H9 (cell line): Measurements from ENCODE around the gene LTBP2. TPM values are rescaled to one million over a fixed set of nuclear protein-coding genes. Genes with fewer than 3 reads are reported as not detected.

Experiments used
- DNase-seq: peaks from one replicate; pipeline ENCODE4 v3.0.0-alpha.2; 2017
- H2AFZ ChIP-seq: one replicate; pipeline ENCODE4 v1.6.1; 2013; ENCODE audit warnings: mild to moderate bottlenecking, low read length, control low read depth, moderate library complexity
- H2AK5ac ChIP-seq: 2 replicates; pipeline ENCODE4 v1.6.1; 2013; ENCODE audit warnings: low read length, control low read depth, mixed read lengths; ENCODE audit not compliant: insufficient read length
- H2BK120ac ChIP-seq: one replicate; pipeline ENCODE4 v1.6.1; 2013; ENCODE audit warnings: low read depth, mild to moderate bottlenecking, low read length, control low read depth, inconsistent platforms; ENCODE audit not compliant: poor library complexity, severe bottlenecking
- H2BK12ac ChIP-seq: 2 replicates; pipeline ENCODE4 v1.6.1; 2013; ENCODE audit warnings: low read length, control low read depth, mixed read lengths, low read depth; ENCODE audit not compliant: insufficient read length
- H2BK15ac ChIP-seq: 2 replicates; pipeline ENCODE4 v1.6.1; 2013; ENCODE audit warnings: low read depth, low read length, control low read depth
- H2BK20ac ChIP-seq: one replicate; pipeline ENCODE4 v1.6.1; 2013; ENCODE audit warnings: low read depth, mild to moderate bottlenecking, low read length, control low read depth, inconsistent platforms; ENCODE audit not compliant: poor library complexity, severe bottlenecking
- H2BK5ac ChIP-seq: 2 replicates; pipeline ENCODE4 v1.6.1; 2013; ENCODE audit warnings: low read length, control low read depth, mixed read lengths; ENCODE audit not compliant: insufficient read length
- H3K14ac ChIP-seq: 2 replicates; pipeline ENCODE4 v1.6.1; 2013; ENCODE audit warnings: low read length, control low read depth; ENCODE audit not compliant: insufficient read depth
- H3K18ac ChIP-seq: 2 replicates; pipeline ENCODE4 v1.6.1; 2013; ENCODE audit warnings: low read depth, mild to moderate bottlenecking, mixed read lengths, low read length, control low read depth; ENCODE audit not compliant: insufficient read length
- H3K23ac ChIP-seq: 2 replicates; pipeline ENCODE4 v1.6.1; 2013; ENCODE audit warnings: low read length, control low read depth, mixed read lengths, low read depth; ENCODE audit not compliant: insufficient read length
- H3K23me2 ChIP-seq: 2 replicates; pipeline ENCODE4 v1.6.1; 2013; ENCODE audit warnings: low read depth, mild to moderate bottlenecking, mixed read lengths, low read length, control low read depth; ENCODE audit not compliant: insufficient read length, poor library complexity, severe bottlenecking
- H3K27ac ChIP-seq: 2 replicates; pipeline ENCODE4 v1.5.1; 2013; ENCODE audit warnings: low read length, control low read depth, mixed read lengths, low read depth; ENCODE audit not compliant: insufficient read length
- H3K27me3 ChIP-seq: 2 replicates; pipeline ENCODE4 v1.6.1; 2013; ENCODE audit warnings: low read length, control low read depth, inconsistent platforms; ENCODE audit not compliant: insufficient read depth
- H3K4ac ChIP-seq: 2 replicates; pipeline ENCODE4 v1.6.1; 2013; ENCODE audit warnings: low read depth, mild to moderate bottlenecking, control low read depth, inconsistent platforms, low read length, moderate library complexity
- H3K4me1 ChIP-seq: 2 replicates; pipeline ENCODE4 v1.6.1; 2013; ENCODE audit warnings: low read length, control low read depth, inconsistent platforms; ENCODE audit not compliant: insufficient read depth
- H3K4me2 ChIP-seq: 2 replicates; pipeline ENCODE4 v1.6.1; 2013; ENCODE audit warnings: low read length, control low read depth, mixed read lengths; ENCODE audit not compliant: insufficient read length, insufficient read depth
- H3K56ac ChIP-seq: 2 replicates; pipeline ENCODE4 v1.6.1; 2013; ENCODE audit warnings: low read depth, mild to moderate bottlenecking, mixed read lengths, low read length, control low read depth; ENCODE audit not compliant: insufficient read length
- H3K79me1 ChIP-seq: 2 replicates; pipeline ENCODE4 v1.6.1; 2013; ENCODE audit warnings: low read depth, mild to moderate bottlenecking, moderate library complexity, low read length, control low read depth, inconsistent platforms; ENCODE audit not compliant: insufficient read depth, poor library complexity, severe bottlenecking
- H3K79me2 ChIP-seq: 2 replicates; pipeline ENCODE4 v1.6.1; 2013; ENCODE audit warnings: low read length, control low read depth, inconsistent platforms; ENCODE audit not compliant: insufficient read depth
- H3K9ac ChIP-seq: 2 replicates; pipeline ENCODE4 v1.6.1; 2013; ENCODE audit warnings: low read length, control low read depth, mixed read lengths; ENCODE audit not compliant: insufficient read length; ENCODE audit errors: extremely low read depth
- H3K9me3 ChIP-seq: one replicate; pipeline ENCODE4 v1.6.1; 2013; ENCODE audit warnings: low read depth, low read length, inconsistent platforms; ENCODE audit not compliant: control insufficient read depth
- H3T11ph ChIP-seq: one replicate; pipeline ENCODE4 v1.6.1; 2013; ENCODE audit warnings: mild to moderate bottlenecking, low read length, control low read depth, inconsistent platforms
- H4K20me1 ChIP-seq: one replicate; pipeline ENCODE4 v1.6.1; 2013; ENCODE audit not compliant: control insufficient read depth, insufficient read length, insufficient read depth
- H4K5ac ChIP-seq: 2 replicates; pipeline ENCODE4 v1.6.1; 2013; ENCODE audit warnings: low read depth, mild to moderate bottlenecking, mixed read lengths, low read length, control low read depth; ENCODE audit not compliant: insufficient read length
- H4K8ac ChIP-seq: replicated peaks from 2 replicates; pipeline ENCODE4 v1.6.1; 2013; ENCODE audit warnings: low read length, control low read depth, mixed read lengths, low read depth; ENCODE audit not compliant: insufficient read length
- H4K91ac ChIP-seq: 2 replicates; pipeline ENCODE4 v1.6.1; 2013; ENCODE audit warnings: low read depth, mild to moderate bottlenecking, moderate library complexity, mixed read lengths, low read length, control low read depth; ENCODE audit not compliant: insufficient read length
- H3K27ac Mint-ChIP-seq, 3 experiments: 2 replicates in 2 of 3; 3 replicates in 1 of 3; pipeline ENCODE4 v1.8.0; 2020 to 2021; ENCODE audit warnings: mixed read lengths in 3 of 3, mild to moderate bottlenecking in 1 of 3, moderate library complexity in 1 of 3
- H3K27me3 Mint-ChIP-seq: 2 replicates; pipeline ENCODE4 v1.8.0; 2021; ENCODE audit warnings: low read depth, mild to moderate bottlenecking, moderate library complexity, mixed read lengths
- H3K36me3 Mint-ChIP-seq, 3 experiments: 2 replicates in 2 of 3; 3 replicates in 1 of 3; pipeline ENCODE4 v1.8.0; 2020 to 2021; ENCODE audit warnings: low read depth in 3 of 3, mixed read lengths in 3 of 3; ENCODE audit not compliant: insufficient read depth in 1 of 3
- H3K4me1 Mint-ChIP-seq, 2 experiments: 2 replicates each; pipeline ENCODE4 v1.8.0; 2020; ENCODE audit warnings: mixed read lengths in 2 of 2
- H3K4me3 Mint-ChIP-seq, 2 experiments: 2 replicates in 1 of 2; 3 replicates in 1 of 2; pipeline ENCODE4 v1.8.0; 2020 to 2021; ENCODE audit warnings: mild to moderate bottlenecking in 2 of 2, mixed read lengths in 2 of 2, moderate library complexity in 1 of 2
- H3K9me3 Mint-ChIP-seq, 2 experiments: 2 replicates in 1 of 2; 3 replicates in 1 of 2; pipeline ENCODE4 v1.8.0; 2020; ENCODE audit warnings: mild to moderate bottlenecking in 2 of 2, mixed read lengths in 2 of 2, moderate library complexity in 1 of 2
- CTCF ChIP-seq: fragments of 200-600 bp; sonication (generic); conservative IDR thresholded peaks from 3 replicates; pipeline ENCODE4 v1.8.0; 2021; ENCODE audit warnings: antibody characterized with exemption, mild to moderate bottlenecking
- WGBS: extraction: QIAGEN DNeasy Blood & Tissue Kit; methylation state at CpG from one replicate; pipeline ENCODE4 v1.1.7; 2013; ENCODE audit warnings: missing lambda C conversion rate, low lambda C conversion rate, mixed read lengths; ENCODE audit not compliant: insufficient read length; ENCODE audit errors: extremely low coverage; 5-methylcytosine and 5-hydroxymethylcytosine counted together
- total RNA-seq: library from RNA; stranded (reverse); gene quantifications from 2 replicates; pipeline ENCODE4 v1.2.1, GENCODE V29; 2021

Gene LTBP2
- total RNA-seq, 1 experiment from 2014 or later = 0.77 TPM

GRCh38 chr14:74480046-74480445 is 132.0 kb downstream of the LTBP2 start:
- TF ChIP-seq CTCF = no peak
- H2BK5ac ChIP-seq = no peak overlapping the region
- no peaks in the 10 kb centered on the region for H4K20me1 ChIP-seq
- no peak overlapping the region for H3T11ph ChIP-seq
- H3K23me2 ChIP-seq = no peaks in the 10 kb centered on the region
- no peak overlapping the region for H3K18ac ChIP-seq
- no peaks in the 10 kb centered on the region for H3K27me3 ChIP-seq
- H4K91ac ChIP-seq = no peak overlapping the region
- H3K27ac Mint-ChIP-seq = 0 out of 7 replicates have a peak overlapping the region, but pooled peaks of 1 of the 3 experiments have one; percentile 57
- H3K79me1 ChIP-seq = no peaks in the 10 kb centered on the region
- H3K56ac ChIP-seq = no peak overlapping the region
- no peak overlapping the region for H2AFZ ChIP-seq
- H3K36me3 Mint-ChIP-seq = peaks cover 8 to 62% (median 52%) of the 10 kb centered on the region in 3 experiments
- H2BK15ac ChIP-seq = no peak overlapping the region
- H2BK20ac ChIP-seq = no peak overlapping the region
- no peaks in the 10 kb centered on the region for H3K9me3 Mint-ChIP-seq
- H3K9ac ChIP-seq = no peak overlapping the region
- no peak overlapping the region for H3K27ac ChIP-seq
- no peak overlapping the region for H3K14ac ChIP-seq
- no peak overlapping the region for H2AK5ac ChIP-seq
- no peaks in the 10 kb centered on the region for H3K9me3 ChIP-seq
- DNase-seq = no peak
- no CpG with 5 or more reads among the region's 4 CpGs for WGBS
- H2BK120ac ChIP-seq = no peak overlapping the region
- H3K4ac ChIP-seq = no peak overlapping the region
- H3K4me2 ChIP-seq = no peak overlapping the region
- H3K4me3 Mint-ChIP-seq = no peak overlapping the region
- no peaks in the 10 kb centered on the region for H3K4me1 ChIP-seq
- no peak overlapping the region for H4K8ac ChIP-seq
- no peak overlapping the region for H2BK12ac ChIP-seq
- H3K4me1 Mint-ChIP-seq = peaks cover 17 to 26% of the 10 kb centered on the region in 2 experiments
- no peaks in the 10 kb centered on the region for H3K27me3 Mint-ChIP-seq
- no peak overlapping the region for H4K5ac ChIP-seq
- no peak overlapping the region for H3K23ac ChIP-seq
- H3K79me2 ChIP-seq = no peaks in the 10 kb centered on the region
